Body of pancreas (tissue), 4 donors: ENCODE measurements around the gene TOMM34. TPM values are rescaled to one million over a fixed set of nuclear protein-coding genes. Genes with fewer than 3 reads are reported as not detected.

Experiments used
- ATAC-seq: fragments of 150-250 bp; one replicate; pipeline ENCODE4 v1.9.1; 2016
- DNase-seq, 4 donors: peaks; one replicate each; pipeline ENCODE4 v3.0.0-alpha.2; 2019
- H3K27ac ChIP-seq, 4 donors: fragments of 200-600 bp; sonication (generic); 1 replicate in 3 of 4; 2 replicates in 1 of 4; pipeline versions ENCODE4 v1.5.1 to v1.6.1; 2016 to 2019; ENCODE audit warnings: mild to moderate bottlenecking in 1 of 4, mixed read lengths in 1 of 4, moderate library complexity in 1 of 4
- H3K27me3 ChIP-seq, 2 donors: fragments of 200-600 bp; sonication (generic); one replicate each; pipeline ENCODE4 v1.6.0; 2016; ENCODE audit warnings: mild to moderate bottlenecking in 1 of 2
- H3K36me3 ChIP-seq, 2 donors: fragments of 200-600 bp; sonication (generic); replicated peaks in 1 of 2; 2 replicates each; pipeline ENCODE4 v1.5.1; 2016; ENCODE audit warnings: low read depth in 2 of 2; ENCODE audit not compliant: insufficient read depth in 1 of 2
- H3K4me1 ChIP-seq: fragments of 200-600 bp; sonication (generic); one replicate; pipeline ENCODE4 v1.6.0; 2016
- H3K4me3 ChIP-seq, 2 donors: fragments of 200-600 bp; sonication (generic); 1 replicate in 1 of 2; 2 replicates in 1 of 2; pipeline ENCODE4 v1.5.1; 2016 to 2019
- H3K9me3 ChIP-seq, 3 donors: fragments of 200-600 bp; sonication (generic); 1 replicate in 2 of 3; 2 replicates in 1 of 3; pipeline ENCODE4 v1.5.1; 2016
- POLR2A ChIP-seq, 3 donors: fragments of 450-650 bp; IDR thresholded peaks; one replicate each; pipeline ENCODE4 v1.6.1; 2016; ENCODE audit warnings: antibody characterized with exemption in 3 of 3, mild to moderate bottlenecking in 2 of 3
- WGBS, 2 donors: methylation state at CpG; one replicate each; pipeline ENCODE4 v1.1.5; 2017; 5-methylcytosine and 5-hydroxymethylcytosine counted together
- intact Hi-C: fragments of 100-400 bp; cut with DNase I; formaldehyde crosslinking; loops from one replicate; pipeline ENCODE4 v1.15.1; 2023
- small RNA-seq: library from RNA; depleted of rRNA; stranded (forward); fragments of <200 nt; gene quantifications from one replicate; pipeline ENCODE3, GENCODE V24; 2016
- total RNA-seq, 2 donors: library from RNA; depleted of rRNA; stranded (reverse); fragments of >200 nt; gene quantifications; one replicate each; pipeline ENCODE4 v1.1.0, GENCODE V29; 2016
- TF ChIP-seq, protein P1 (sequence below), 7 experiments: fragments of 450-650 bp in 4 of 7; fragments of 200-600 bp in 3 of 7; sonication (generic) in 3 of 7; IDR thresholded peaks; one replicate each; pipeline ENCODE4 v1.5.1; 2016 to 2019; ENCODE audit warnings: antibody characterized with exemption in 7 of 7

Gene TOMM34
- total RNA-seq, 2 donors from 2014 or later: 2.6 to 13.0 TPM

DNA sequence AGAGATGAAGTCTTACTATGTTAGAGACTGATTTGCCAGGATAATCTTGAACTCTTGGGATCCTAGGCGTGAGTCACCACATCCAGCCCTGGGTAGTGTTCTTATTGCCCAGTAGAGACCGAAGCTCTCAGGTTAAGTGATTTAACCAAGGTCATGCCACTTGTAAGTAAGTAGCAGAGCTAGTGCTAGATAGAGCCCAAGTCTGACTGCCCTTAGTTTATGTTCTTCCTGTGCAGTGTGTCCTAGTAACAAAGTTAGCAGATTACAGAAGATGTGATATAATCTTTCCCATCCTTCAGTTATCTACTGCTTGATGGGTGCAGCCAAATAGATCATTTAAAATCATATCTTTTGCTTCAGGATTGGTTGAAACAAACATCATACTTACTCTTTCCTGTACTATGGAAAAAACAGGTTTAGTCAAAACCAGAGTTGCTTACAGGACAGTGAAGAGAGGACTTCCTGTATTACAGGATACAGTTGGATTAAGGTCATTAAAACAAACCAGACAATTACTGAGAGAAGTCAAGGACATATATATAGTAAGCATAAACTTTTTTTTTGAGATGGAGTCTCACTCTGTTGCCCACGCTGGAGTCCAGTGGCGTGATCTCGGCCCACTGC lies 59.9 kb downstream of the TOMM34 start:
- TF ChIP-seq, protein P1, sequence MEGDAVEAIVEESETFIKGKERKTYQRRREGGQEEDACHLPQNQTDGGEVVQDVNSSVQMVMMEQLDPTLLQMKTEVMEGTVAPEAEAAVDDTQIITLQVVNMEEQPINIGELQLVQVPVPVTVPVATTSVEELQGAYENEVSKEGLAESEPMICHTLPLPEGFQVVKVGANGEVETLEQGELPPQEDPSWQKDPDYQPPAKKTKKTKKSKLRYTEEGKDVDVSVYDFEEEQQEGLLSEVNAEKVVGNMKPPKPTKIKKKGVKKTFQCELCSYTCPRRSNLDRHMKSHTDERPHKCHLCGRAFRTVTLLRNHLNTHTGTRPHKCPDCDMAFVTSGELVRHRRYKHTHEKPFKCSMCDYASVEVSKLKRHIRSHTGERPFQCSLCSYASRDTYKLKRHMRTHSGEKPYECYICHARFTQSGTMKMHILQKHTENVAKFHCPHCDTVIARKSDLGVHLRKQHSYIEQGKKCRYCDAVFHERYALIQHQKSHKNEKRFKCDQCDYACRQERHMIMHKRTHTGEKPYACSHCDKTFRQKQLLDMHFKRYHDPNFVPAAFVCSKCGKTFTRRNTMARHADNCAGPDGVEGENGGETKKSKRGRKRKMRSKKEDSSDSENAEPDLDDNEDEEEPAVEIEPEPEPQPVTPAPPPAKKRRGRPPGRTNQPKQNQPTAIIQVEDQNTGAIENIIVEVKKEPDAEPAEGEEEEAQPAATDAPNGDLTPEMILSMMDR (IDR thresholded peaks at IDR 0.05): no peak
- no peak for TF ChIP-seq POLR2A (IDR thresholded peaks at IDR 0.05)
- Histone ChIP-seq H3K4me3 (no peak overlapping the region), H3K4me1 (peaks cover 12% of the 10 kb centered on the region), H3K36me3 (peaks cover 5 to 15% of the 10 kb centered on the region in 2 donors), H3K9me3 (no peaks in the 10 kb centered on the region), H3K27me3 (no peaks in the 10 kb centered on the region), H3K27ac (no peak overlapping the region)
- ATAC-seq (no peak), DNase-seq (no peak)
- intact Hi-C loops: no loop called here
- 78 to 88% methylated on average over 5 of the region's 5 CpGs for WGBS, 2 donors

DNA sequence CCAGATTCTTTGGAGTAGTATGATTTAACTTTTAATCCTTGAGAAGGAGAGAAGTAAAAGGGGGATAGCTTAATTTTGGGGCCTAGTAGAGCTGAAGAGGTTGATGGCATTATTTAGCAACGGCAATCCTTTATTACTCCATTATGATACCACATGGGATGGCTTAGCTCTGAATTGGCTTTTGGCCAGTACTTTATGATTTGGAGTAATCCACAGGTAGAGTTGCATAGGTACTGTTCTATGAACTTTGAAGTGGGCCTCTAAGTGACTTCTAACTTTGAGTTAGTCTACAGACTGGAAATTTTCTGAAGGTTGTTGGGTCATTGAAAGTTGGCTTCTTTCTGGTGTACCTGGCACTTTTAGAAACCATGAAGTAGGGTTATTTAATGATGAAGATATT lies 63.1 kb downstream of the TOMM34 start:
- Histone ChIP-seq H3K27ac (no peak overlapping the region), H3K4me1 (peaks cover 20% of the 10 kb centered on the region), H3K27me3 (no peaks in the 10 kb centered on the region), H3K4me3 (no peak overlapping the region), H3K9me3 (no peaks in the 10 kb centered on the region), H3K36me3 (peaks cover 0 to 4% of the 10 kb centered on the region in 2 donors)
- 68 to 86% methylated on average over 1 of the region's 1 CpG for WGBS, 2 donors
- DNase-seq (no peak), ATAC-seq (no peak)
- intact Hi-C loops: no loop called here
- no peak for TF ChIP-seq POLR2A (IDR thresholded peaks at IDR 0.05)

DNA sequence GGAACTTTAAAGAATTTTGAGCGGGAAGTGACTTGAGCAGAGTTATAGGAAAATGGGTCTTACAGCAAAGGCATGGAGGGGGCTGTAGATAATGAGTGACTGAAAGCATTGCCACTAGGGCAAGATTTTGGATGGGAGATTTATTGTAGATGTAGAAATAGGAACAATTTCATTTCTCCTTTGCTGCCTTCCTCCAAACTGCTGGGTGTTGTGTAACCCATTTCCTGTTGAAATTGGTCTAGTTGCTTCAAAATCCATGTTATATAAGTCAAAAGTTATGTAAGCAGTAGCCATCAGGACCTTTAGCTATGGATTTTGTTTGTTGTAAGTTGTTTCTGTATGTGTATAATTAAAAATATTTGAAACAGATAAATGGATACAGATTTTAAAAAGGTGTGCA lies 63.6 kb downstream of the TOMM34 start:
- no peak for ATAC-seq

DNA sequence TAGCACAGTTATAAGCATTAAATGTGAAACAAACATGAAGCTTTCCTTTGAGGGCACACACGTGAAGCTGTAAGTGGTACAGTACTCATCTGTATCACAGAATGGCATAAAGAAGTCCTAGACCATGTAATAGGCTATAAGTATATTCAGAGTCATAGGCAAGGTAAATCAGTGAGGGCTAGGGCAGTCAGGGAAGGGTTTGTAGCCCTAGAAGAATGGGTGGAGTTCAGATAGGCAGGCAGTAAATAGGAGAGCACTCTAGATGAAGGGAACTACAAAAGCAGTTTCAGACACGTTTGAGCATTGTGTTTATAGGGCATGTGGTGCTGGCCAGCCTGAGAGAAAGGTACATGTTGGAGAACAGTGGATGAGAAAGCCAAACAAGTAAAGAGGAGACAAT lies 65.2 kb downstream of the TOMM34 start:
- H3K9me3 ChIP-seq: no peaks in the 10 kb centered on the region
- intact Hi-C loops: no loop called here
- no peak overlapping the region for H3K27ac ChIP-seq
- peaks cover 25% of the 10 kb centered on the region for H3K4me1 ChIP-seq
- 59 to 76% methylated on average over 2 of the region's 2 CpGs for WGBS, 2 donors
- DNase-seq (no peak), ATAC-seq (no peak)
- H3K36me3 ChIP-seq: no peaks in the 10 kb centered on the region
- H3K4me3 ChIP-seq: no peak overlapping the region
- no peaks in the 10 kb centered on the region for H3K27me3 ChIP-seq
- TF ChIP-seq, protein P1 (IDR thresholded peaks at IDR 0.05): no peak
- TF ChIP-seq POLR2A (IDR thresholded peaks at IDR 0.05): no peak

More for the DNA sequence above, 63.6 kb downstream of the TOMM34 start:
- WGBS, 2 donors: 86 to 95% methylated on average over 1 of the region's 1 CpG
- H3K36me3 ChIP-seq: no peaks in the 10 kb centered on the region
- no peak for DNase-seq
- intact Hi-C loops: no loop called here
- no peak overlapping the region for H3K4me3 ChIP-seq
- no peak for TF ChIP-seq POLR2A (IDR thresholded peaks at IDR 0.05)
- TF ChIP-seq, protein P1 (IDR thresholded peaks at IDR 0.05): no peak
- no peak overlapping the region for H3K27ac ChIP-seq
- H3K9me3 ChIP-seq: no peaks in the 10 kb centered on the region
- H3K27me3 ChIP-seq: no peaks in the 10 kb centered on the region
- H3K4me1 ChIP-seq: peaks cover 22% of the 10 kb centered on the region

Small RNA genes within 50 kb of the gene (small RNA-seq; reads per million reads assigned to genes)
- not detected for gene RF00019

Other genes with a start within 250 kb of the TOMM34 start
- gene CCN5, start 245.0 kb downstream of the TOMM34 start, total RNA-seq: 10 to 100 TPM in 1 of 2 donors, 1 to 10 TPM in 1; 7.9 to 18.2 TPM
- 1 to 10 TPM; 1.8 to 3.3 TPM for gene KCNK15, start 214.5 kb downstream of the TOMM34 start, total RNA-seq
- under 1 TPM in 1 of 2 donors, not detected in 1; 0.26 TPM for gene RIMS4, start 149.9 kb downstream of the TOMM34 start, total RNA-seq
- 10 to 100 TPM; 49.3 to 64.9 TPM for gene YWHAB, start 74.7 kb downstream of the TOMM34 start, total RNA-seq
- gene PABPC1L, start 50.3 kb downstream of the TOMM34 start, total RNA-seq: 100 to 1,000 TPM in 1 of 2 donors, 10 to 100 TPM in 1; 41.8 to 105 TPM
- 10 to 100 TPM; 17.8 to 23.6 TPM for gene STK4, start 6.1 kb upstream of the TOMM34 start, total RNA-seq
- not detected for gene KCNS1, start 140.7 kb upstream of the TOMM34 start, total RNA-seq
- not detected for gene WFDC5, start 154.8 kb upstream of the TOMM34 start, total RNA-seq
- gene WFDC12, start 164.1 kb upstream of the TOMM34 start, total RNA-seq: not detected
- not detected for gene PI3, start 214.5 kb upstream of the TOMM34 start, total RNA-seq
- gene SEMG1, start 246.6 kb upstream of the TOMM34 start, total RNA-seq: not detected